AG10803 (cell line): ENCODE data around the gene NSL1.
"Not testable (repeated sequence)": the region's sequence is repeated elsewhere in the genome, so short reads cannot be mapped to it uniquely, and the experiment has no call there.

Experiments
- DNase-seq: peaks from one replicate; pipeline ENCODE4 v3.0.0; 2010; ENCODE audit warnings: low read depth
- H3K4me3 ChIP-seq: 2 replicates; pipeline ENCODE4 v1.5.1; 2011; ENCODE audit warnings: mild to moderate bottlenecking, low read length, control low read depth
- CTCF ChIP-seq: conservative IDR thresholded peaks from 2 replicates; pipeline ENCODE4 v1.5.1; 2011; ENCODE audit warnings: mild to moderate bottlenecking, low read length, control low read depth, inconsistent platforms

Gene NSL1

DNA sequence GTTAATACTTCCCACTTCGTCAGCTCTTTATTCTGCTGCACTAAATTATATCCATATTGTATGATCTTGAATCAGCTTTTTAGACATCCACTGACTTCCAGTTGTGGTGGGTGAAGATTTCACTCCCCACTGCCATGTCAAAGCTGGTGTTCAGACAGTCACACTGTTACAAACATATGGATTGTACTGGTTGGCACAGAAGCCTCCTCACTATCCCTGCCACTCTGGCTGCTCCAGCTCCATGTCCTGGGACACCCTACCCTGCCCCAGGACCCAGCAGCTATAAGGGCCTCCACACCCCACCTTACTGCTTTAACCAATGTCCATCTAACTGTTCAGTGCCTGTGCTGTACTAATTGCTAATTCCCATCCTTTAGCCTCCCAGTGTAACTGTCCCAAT, 59.9 kb downstream of the NSL1 start:
- DNase-seq, result no peak
- no peak for TF ChIP-seq CTCF
- H3K4me3 ChIP-seq, result no peak overlapping the region

DNA sequence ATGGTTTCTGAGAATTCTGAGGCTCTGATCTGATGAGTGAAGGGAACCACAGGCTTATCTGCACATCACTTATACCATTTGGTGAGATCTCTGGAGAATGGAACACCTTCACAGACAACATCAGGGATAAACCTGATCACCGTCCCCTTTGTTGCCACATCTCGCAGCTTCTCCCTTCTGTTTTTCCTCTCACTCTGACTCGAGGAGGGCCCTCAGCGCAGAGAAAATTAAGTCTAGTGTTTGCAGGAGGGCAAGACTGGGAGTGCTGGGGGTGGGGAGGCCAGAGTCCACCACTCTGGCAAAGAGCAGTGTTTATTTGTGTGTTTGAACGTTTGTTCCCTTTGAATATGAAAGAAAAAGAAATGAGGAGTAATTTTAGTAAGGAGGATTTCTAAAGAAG, 63.0 kb downstream of the NSL1 start:
- TF ChIP-seq CTCF, result no peak
- DNase-seq, result no peak
- H3K4me3 ChIP-seq, result no peak overlapping the region

- H3K4me3 ChIP-seq, result no peak overlapping the region
- TF ChIP-seq CTCF, result no peak
- peak; percentile 91 for DNase-seq
These were observed 64.0 kb downstream of the NSL1 start for GRCh38 chr1:212727386-212728181.

DNA sequence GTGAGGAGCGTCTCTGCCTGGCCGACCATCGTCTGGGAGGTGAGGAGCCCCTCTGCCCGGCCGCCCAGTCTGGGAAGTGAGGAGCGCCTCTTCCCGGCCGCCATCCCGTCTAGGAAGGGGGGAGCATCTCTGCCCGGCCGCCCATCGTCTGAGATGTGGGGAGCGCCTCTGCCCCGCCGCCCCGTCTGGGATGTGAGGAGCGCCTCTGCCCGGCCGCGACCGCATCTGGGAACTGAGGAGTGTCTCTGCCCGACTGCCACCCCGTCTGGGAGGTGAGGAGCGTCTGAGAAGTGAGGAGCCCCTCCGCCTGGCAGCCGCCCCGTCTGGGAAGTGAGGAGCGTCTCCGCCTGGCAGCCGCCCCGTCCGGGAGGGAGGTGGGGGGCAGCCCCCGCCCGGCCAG, 66.9 kb downstream of the NSL1 start:
- H3K4me3 ChIP-seq, DNase-seq: not testable (repeated sequence)

DNA sequence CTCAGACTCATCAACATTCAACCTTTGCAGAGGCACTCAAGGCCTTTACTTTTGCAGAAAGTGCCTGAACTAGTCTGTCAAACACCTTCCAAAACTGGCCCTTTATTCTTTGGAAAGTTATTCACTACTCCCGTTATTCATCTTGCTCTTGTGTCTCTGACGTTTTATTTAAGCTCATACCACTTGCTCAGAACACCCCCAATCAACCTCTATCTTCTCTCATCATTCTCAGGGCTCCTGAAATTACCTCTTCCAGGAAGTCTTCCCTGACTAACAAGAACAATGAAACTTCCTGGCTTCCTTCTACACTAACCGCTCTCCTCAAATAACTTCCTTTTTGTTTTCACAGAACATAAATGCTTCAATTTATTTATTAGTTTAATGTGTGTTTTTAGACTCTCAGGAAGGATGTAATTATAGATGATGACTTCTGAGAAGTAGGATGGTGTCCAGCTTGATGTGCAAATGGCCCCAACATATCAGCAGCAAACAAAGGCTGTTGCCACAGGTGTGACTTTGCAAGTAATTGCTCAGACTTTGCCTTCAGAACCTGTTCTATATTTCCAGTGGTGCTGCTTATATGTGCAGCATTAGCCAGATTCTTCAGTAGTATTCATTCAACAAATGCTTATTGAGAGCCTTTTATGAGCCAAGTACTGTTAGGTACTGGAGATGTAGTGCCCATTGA, 69.2 kb downstream of the NSL1 start:
- no peak for TF ChIP-seq CTCF
- no peak for DNase-seq
- H3K4me3 ChIP-seq, result no peak overlapping the region

- no peak for TF ChIP-seq CTCF
- no peak overlapping the region; the same call in 1 of the 2 replicates for H3K4me3 ChIP-seq
- peak; percentile 83 for DNase-seq
These were observed 70.0 kb downstream of the NSL1 start for GRCh38 chr1:212721388-212722247.

- H3K4me3 ChIP-seq, result no peak overlapping the region
- TF ChIP-seq CTCF, result no peak
These were observed 71.9 kb downstream of the NSL1 start for GRCh38 chr1:212719633-212720032.

More at GRCh38 chr1:212719633-212720032, 71.9 kb downstream of the NSL1 start:
- no peak for DNase-seq
